AG04450 (cell line): ENCODE measurements around the gene SDF2. TPM values are rescaled to one million over a fixed set of nuclear protein-coding genes. Genes with fewer than 3 reads are reported as not detected.
A peak's percentile ranks its signal among the peaks of the same experiment; 100 is the strongest.

Experiments used
- CTCF ChIA-PET: fragments of 300-600, 350-600 bp; formaldehyde crosslinking; extraction: SDS; loops from one replicate; lab custom pipeline; 2022; ENCODE audit warnings: antibody characterized with exemption, inconsistent platforms; lab: Charles Lee
- POLR2A ChIA-PET: fragments of 350-600 bp; formaldehyde crosslinking; extraction: SDS; loops from one replicate; lab custom pipeline; 2021; ENCODE audit warnings: antibody characterized with exemption, inconsistent platforms; lab: Yijun Ruan, JAX
- DNase-seq: peaks from one replicate; pipeline ENCODE4 v3.0.0-alpha.2; 2011; ENCODE audit warnings: low read depth, low spot score
- H3K27ac ChIP-seq: one replicate; pipeline ENCODE4 v1.5.1; 2012; ENCODE audit warnings: low read depth, low read length, control low read depth
- H3K27me3 ChIP-seq: one replicate; pipeline ENCODE4 v1.6.0; 2012; ENCODE audit warnings: low read length; ENCODE audit not compliant: control insufficient read depth, insufficient read depth
- H3K4me3 ChIP-seq: 2 replicates; pipeline ENCODE4 v1.5.1; 2011; ENCODE audit warnings: mild to moderate bottlenecking, low read depth, low read length, control low read depth
- H3K9me3 ChIP-seq: 2 replicates; pipeline ENCODE4 v1.5.1; 2012; ENCODE audit warnings: low read length; ENCODE audit not compliant: control insufficient read depth, insufficient read depth
- polyA plus RNA-seq: library from polyadenylated mRNA; depleted of rRNA; stranded (reverse); fragments of >200 nt; gene quantifications from 2 replicates; pipeline ENCODE4 v1.2.3, GENCODE V29; 2011
- TF ChIP-seq, protein P1 (sequence below): IDR thresholded peaks from 2 replicates; pipeline ENCODE4 v1.5.1; 2011; ENCODE audit warnings: low read depth, low read length, control low read depth, inconsistent platforms

The SDF2 gene
- polyA plus RNA-seq, 1 experiment = 76.1 TPM

GRCh38 chr17:28685366-28685765 lies 23.7 kb upstream of the SDF2 start:
- Histone ChIP-seq H3K9me3 (no peaks in the 10 kb centered on the region), H3K4me3 (no peak overlapping the region), H3K27me3 (no peaks in the 10 kb centered on the region), H3K27ac (no peak overlapping the region)
- POLR2A ChIA-PET = no interaction called here
- TF ChIP-seq, protein P1, sequence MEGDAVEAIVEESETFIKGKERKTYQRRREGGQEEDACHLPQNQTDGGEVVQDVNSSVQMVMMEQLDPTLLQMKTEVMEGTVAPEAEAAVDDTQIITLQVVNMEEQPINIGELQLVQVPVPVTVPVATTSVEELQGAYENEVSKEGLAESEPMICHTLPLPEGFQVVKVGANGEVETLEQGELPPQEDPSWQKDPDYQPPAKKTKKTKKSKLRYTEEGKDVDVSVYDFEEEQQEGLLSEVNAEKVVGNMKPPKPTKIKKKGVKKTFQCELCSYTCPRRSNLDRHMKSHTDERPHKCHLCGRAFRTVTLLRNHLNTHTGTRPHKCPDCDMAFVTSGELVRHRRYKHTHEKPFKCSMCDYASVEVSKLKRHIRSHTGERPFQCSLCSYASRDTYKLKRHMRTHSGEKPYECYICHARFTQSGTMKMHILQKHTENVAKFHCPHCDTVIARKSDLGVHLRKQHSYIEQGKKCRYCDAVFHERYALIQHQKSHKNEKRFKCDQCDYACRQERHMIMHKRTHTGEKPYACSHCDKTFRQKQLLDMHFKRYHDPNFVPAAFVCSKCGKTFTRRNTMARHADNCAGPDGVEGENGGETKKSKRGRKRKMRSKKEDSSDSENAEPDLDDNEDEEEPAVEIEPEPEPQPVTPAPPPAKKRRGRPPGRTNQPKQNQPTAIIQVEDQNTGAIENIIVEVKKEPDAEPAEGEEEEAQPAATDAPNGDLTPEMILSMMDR = no peak
- CTCF ChIA-PET = no interaction called here
- DNase-seq = no peak

DNA sequence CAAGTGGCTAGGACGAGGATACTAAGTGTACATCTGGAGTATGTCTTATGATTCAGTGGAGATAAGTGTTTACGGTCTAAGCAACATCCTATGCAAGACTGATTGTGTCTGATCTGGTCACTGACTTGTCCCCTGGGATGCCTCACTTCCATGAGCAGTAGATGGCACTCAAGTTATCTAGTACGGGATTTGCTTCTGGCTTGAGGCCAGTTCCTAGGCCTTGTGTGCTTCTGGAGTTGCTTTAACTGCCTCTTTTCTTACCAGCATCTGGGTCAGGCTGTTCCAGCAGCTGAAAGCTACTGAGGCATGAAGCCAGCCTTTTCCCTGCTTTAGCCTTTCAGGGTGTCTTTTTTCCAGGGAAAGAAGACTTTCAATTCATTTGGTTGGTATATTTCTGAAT lies 23.3 kb upstream of the SDF2 start:
- no peak overlapping the region for H3K27ac ChIP-seq
- CTCF ChIA-PET = no interaction called here
- no peak for DNase-seq
- POLR2A ChIA-PET = no interaction called here
- no peaks in the 10 kb centered on the region for H3K9me3 ChIP-seq
- TF ChIP-seq, protein P1 = 0 out of 2 replicates have a peak, but pooled peaks have one; percentile 9
- no peak overlapping the region for H3K4me3 ChIP-seq
- H3K27me3 ChIP-seq = no peaks in the 10 kb centered on the region

- POLR2A ChIA-PET = no interaction called here
- CTCF ChIA-PET = no interaction called here
Measured at GRCh38 chr17:28682655-28683054, 20.9 kb upstream of the SDF2 start.

GRCh38 chr17:28675980-28676379 lies 14.3 kb upstream of the SDF2 start:
- DNase-seq = no peak
- Histone ChIP-seq H3K27ac (no peak overlapping the region), H3K27me3 (no peaks in the 10 kb centered on the region), H3K9me3 (no peaks in the 10 kb centered on the region), H3K4me3 (no peak overlapping the region)
- TF ChIP-seq, protein P1 = no peak
- CTCF ChIA-PET = no interaction called here
- POLR2A ChIA-PET = interaction anchor here (1.0 kb wide), 1 partner anchor 31 kb away, joined by 3 read pairs; the partner anchor contains the start of gene BLTP2

More at GRCh38 chr17:28682655-28683054, 20.9 kb upstream of the SDF2 start:
- H3K9me3 ChIP-seq = no peaks in the 10 kb centered on the region
- no peak overlapping the region for H3K4me3 ChIP-seq
- no peak for DNase-seq
- H3K27me3 ChIP-seq = no peaks in the 10 kb centered on the region
- TF ChIP-seq, protein P1 = no peak
- no peak overlapping the region for H3K27ac ChIP-seq

GRCh38 chr17:28675490-28675889 lies 13.8 kb upstream of the SDF2 start:
- no peak for DNase-seq
- TF ChIP-seq, protein P1 = no peak

More at GRCh38 chr17:28675490-28675889, 13.8 kb upstream of the SDF2 start:
- Histone ChIP-seq H3K27ac (no peak overlapping the region), H3K27me3 (no peaks in the 10 kb centered on the region), H3K4me3 (no peak overlapping the region), H3K9me3 (no peaks in the 10 kb centered on the region)
- POLR2A ChIA-PET = interaction anchor here (1.0 kb wide), 1 partner anchor 30 kb away, joined by 3 read pairs; the partner anchor contains the start of gene BLTP2
- CTCF ChIA-PET = interaction anchor here (1.3 kb wide), 1 partner anchor 29 kb away, joined by 9 read pairs; no protein-coding TSS in a partner anchor
